Kidney epithelial cell (primary cell): Measurements from ENCODE around the gene XPA. TPM values are rescaled to one million over a fixed set of nuclear protein-coding genes. Genes with fewer than 3 reads are reported as not detected.

Source experiments
- DNase-seq: peaks from one replicate; pipeline ENCODE4 v3.0.0-alpha.2; 2010; ENCODE audit warnings: low read depth
- H3K27me3 ChIP-seq: 2 replicates; pipeline ENCODE4 v1.6.0; 2011; ENCODE audit warnings: low read length; ENCODE audit not compliant: control insufficient read depth, insufficient read depth
- H3K36me3 ChIP-seq: 2 replicates; pipeline ENCODE4 v1.5.1; 2011; ENCODE audit warnings: low read length; ENCODE audit not compliant: control insufficient read depth, insufficient read depth
- H3K4me3 ChIP-seq: 2 replicates; pipeline ENCODE4 v1.5.1; 2011; ENCODE audit warnings: low read depth, mild to moderate bottlenecking, control low read depth, low read length
- total RNA-seq: library from RNA; depleted of rRNA; stranded (reverse); fragments of >200 nt; gene quantifications from 2 replicates; pipeline ENCODE4 v1.2.3, GENCODE V29; 2015
- TF ChIP-seq, protein P1 (sequence below): IDR thresholded peaks from 2 replicates; pipeline ENCODE4 v1.5.1; 2011; ENCODE audit warnings: mild to moderate bottlenecking, moderate library complexity, low read length, control low read depth, inconsistent platforms; ENCODE audit not compliant: insufficient read depth, poor library complexity, severe bottlenecking

XPA gene
- total RNA-seq, 1 donor from 2014 or later: 12.5 TPM

DNA sequence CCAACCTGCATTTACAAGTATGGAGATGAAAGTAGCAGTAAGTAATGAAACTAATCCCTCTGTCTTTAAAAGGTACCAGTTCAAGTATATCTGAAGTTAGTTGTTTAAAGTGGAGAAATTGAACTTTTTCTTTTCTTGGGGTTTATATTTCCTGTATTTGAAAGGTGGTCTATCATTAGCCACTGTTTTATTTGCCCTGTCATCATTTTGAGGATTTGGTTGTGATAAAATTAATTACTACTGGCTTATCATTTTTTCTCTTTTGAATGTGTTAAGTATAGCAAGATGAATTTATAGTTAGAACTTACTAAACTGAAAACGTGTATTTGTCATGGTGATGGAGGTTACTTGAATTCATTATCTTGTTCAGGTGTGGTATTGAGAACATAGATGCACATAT lies 38.4 kb downstream of the XPA start:
- no peak overlapping the region for H3K4me3 ChIP-seq
- TF ChIP-seq, protein P1, sequence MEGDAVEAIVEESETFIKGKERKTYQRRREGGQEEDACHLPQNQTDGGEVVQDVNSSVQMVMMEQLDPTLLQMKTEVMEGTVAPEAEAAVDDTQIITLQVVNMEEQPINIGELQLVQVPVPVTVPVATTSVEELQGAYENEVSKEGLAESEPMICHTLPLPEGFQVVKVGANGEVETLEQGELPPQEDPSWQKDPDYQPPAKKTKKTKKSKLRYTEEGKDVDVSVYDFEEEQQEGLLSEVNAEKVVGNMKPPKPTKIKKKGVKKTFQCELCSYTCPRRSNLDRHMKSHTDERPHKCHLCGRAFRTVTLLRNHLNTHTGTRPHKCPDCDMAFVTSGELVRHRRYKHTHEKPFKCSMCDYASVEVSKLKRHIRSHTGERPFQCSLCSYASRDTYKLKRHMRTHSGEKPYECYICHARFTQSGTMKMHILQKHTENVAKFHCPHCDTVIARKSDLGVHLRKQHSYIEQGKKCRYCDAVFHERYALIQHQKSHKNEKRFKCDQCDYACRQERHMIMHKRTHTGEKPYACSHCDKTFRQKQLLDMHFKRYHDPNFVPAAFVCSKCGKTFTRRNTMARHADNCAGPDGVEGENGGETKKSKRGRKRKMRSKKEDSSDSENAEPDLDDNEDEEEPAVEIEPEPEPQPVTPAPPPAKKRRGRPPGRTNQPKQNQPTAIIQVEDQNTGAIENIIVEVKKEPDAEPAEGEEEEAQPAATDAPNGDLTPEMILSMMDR: no peak
- no peaks in the 10 kb centered on the region for H3K27me3 ChIP-seq
- DNase-seq: no peak
- H3K36me3 ChIP-seq: peaks cover 1% of the 10 kb centered on the region

DNA sequence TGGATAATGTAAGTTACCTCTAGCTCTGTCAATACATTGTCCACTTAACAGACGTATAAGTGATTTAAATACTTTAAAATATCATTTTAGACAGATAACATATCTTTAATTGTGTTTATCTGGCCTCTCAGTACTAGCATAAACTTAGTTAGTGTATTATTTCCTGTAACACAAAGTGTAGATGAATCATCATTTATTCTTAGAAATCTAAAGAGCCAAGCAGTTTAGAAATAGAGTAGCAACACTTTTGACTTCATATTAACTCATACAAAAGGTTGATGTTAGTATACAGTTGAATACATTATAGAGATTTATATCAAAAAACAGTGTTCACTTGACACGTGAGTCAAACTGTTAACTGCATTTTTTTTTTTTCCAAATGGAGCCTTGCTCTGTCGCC lies 45.5 kb downstream of the XPA start:
- no peak for DNase-seq
- no peak overlapping the region for H3K4me3 ChIP-seq
- TF ChIP-seq, protein P1: no peak
- H3K27me3 ChIP-seq: no peaks in the 10 kb centered on the region
- no peaks in the 10 kb centered on the region for H3K36me3 ChIP-seq

DNA sequence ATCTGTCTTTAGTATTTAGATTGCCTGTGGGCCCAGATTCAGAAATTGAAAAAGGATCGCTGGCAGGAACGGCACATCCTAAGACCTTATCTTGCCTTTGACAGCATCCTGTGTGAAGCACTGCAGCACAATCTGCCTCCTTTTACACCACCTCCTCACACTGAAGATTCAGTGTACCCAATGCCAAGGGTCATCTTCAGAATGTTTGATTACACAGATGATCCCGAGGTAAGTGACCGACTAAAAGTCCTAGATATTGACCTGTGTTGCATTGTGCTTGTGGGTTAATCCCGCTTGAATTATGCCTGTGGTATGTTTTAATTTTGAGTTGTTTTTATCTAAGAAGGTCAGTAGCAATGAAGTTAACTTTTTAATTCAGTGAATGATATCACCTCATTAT lies 49.1 kb downstream of the XPA start:
- H3K36me3 ChIP-seq: peaks cover 2% of the 10 kb centered on the region
- DNase-seq: no peak

DNA sequence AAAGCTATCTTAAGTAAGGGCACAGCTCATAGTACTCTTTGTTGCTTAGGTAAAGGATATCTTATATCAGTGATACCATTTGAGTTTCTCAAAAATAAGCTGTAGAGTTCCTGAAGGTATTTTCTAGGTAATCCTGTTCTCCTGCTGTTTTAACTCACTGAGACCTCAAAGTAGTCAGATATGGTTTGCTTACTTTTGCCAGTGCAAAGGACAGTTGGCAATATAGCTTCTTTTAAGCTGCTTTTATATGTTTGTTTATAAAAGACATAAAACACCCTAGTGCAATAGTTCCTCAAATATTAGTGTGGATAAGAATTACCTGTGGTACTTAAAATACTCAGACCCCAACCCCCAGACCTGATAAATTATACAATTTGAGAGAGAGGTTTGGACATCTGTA lies 51.4 kb downstream of the XPA start:
- TF ChIP-seq, protein P1: no peak
- no peak for DNase-seq
- Histone ChIP-seq H3K36me3 (peaks cover 2% of the 10 kb centered on the region), H3K27me3 (no peaks in the 10 kb centered on the region), H3K4me3 (no peak overlapping the region)

More for the DNA sequence above, 49.1 kb downstream of the XPA start:
- H3K4me3 ChIP-seq: no peak overlapping the region
- no peaks in the 10 kb centered on the region for H3K27me3 ChIP-seq
- TF ChIP-seq, protein P1: no peak

DNA sequence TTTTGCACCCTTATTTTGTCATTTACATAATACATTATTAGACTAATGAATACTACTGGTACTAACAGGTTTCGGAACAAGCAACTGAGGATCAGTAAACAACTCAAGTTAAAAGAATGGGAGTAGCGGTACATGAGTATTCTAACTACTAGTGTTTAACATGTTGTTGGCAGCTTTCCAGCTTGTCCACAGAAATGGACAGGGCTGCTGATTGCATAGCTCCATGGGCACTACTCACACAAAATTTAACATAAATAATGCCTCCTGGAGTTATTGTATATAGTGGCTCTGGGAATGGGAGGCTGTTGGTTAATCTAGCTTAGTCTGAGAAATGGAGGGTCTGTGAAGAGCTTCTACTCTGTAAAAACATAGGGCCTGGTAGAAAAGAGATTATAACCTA lies 56.8 kb downstream of the XPA start:
- no peaks in the 10 kb centered on the region for H3K27me3 ChIP-seq
- TF ChIP-seq, protein P1: no peak
- H3K4me3 ChIP-seq: no peak overlapping the region
- H3K36me3 ChIP-seq: no peaks in the 10 kb centered on the region
- no peak for DNase-seq

DNA sequence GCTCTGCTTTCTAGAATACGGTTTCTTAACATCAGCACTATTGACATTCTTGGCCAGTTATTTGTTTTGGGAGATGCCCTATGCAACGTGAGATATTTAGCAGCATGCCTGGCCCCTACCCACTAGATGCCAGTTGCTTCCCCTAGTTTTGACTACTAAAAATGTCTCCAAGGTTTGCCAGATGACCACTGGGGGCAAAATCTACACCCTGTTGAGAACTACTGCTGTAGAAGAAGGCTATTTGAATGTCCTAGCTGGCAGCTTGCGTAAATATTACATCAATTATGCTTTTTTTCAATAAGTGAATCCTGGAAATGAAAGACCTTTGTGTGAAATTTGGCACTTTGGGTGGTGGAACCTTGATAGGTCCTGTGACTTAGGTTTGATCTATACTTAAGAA lies 58.5 kb downstream of the XPA start:
- Histone ChIP-seq H3K36me3 (no peaks in the 10 kb centered on the region), H3K27me3 (no peaks in the 10 kb centered on the region), H3K4me3 (no peak overlapping the region)
- TF ChIP-seq, protein P1: peak; percentile 9
- DNase-seq: no peak
